Measurements from ENCODE around the gene QRFP. TPM values are rescaled to one million over a fixed set of nuclear protein-coding genes. Genes with fewer than 3 reads are reported as not detected.

The QRFP gene
- not detected in 2 replicates for total RNA-seq
- not detected in 2 replicates for polyA plus RNA-seq
- polyA plus RNA-seq (2012): 0.17 and 0.40 TPM in 2 replicates
- polyA minus RNA-seq (ENCODE audit: low replicate concordance): not detected in 2 replicates

GRCh38 chr9:130896233-130897014 is at the start of gene QRFP:
Gene QRFP (minus strand): TSS chr9:130896812. CDS start chr9:130893838, 2,974 bp downstream.
- H3K27me3 ChIP-seq (ENCODE audit: control insufficient read depth, insufficient read depth, low read length): no peaks in the 10 kb centered on the region
- TF ChIP-seq CTCF (conservative IDR thresholded peaks at IDR 0.05 in 1 of 2, IDR thresholded peaks at IDR 0.05 in 1 of 2; ENCODE audit: low read depth in 1 of 2, low read length in 2 of 2) (no peak), EZH2 (IDR thresholded peaks at IDR 0.05; ENCODE audit: low read length, missing control alignments) (no peak)
- H3K79me2 ChIP-seq (ENCODE audit: control insufficient read depth, insufficient read depth, low read length): no peaks in the 10 kb centered on the region
- H3K27ac ChIP-seq (ENCODE audit: insufficient read depth, low read length): no peak within 1 kb of the TSS
- no peak for DNase-seq (ENCODE audit: low read depth in 2 of 2)
- H4K20me1 ChIP-seq (ENCODE audit: control insufficient read depth, extremely low read depth, insufficient read depth, low read length): no peaks in the 10 kb centered on the region
- H3K9me3 ChIP-seq (ENCODE audit: control insufficient read depth, insufficient read depth, low read depth, low read length): no peaks in the 10 kb centered on the region
- H3K4me2 ChIP-seq (ENCODE audit: extremely low read depth, insufficient read depth, low read length): no peak within 1 kb of the TSS
- no peak within 1 kb of the TSS for H3K4me3 ChIP-seq (replicated peaks in 1 of 4; ENCODE audit: control extremely low read depth in 1 of 4, insufficient read depth in 1 of 4, low read depth in 3 of 4, low read length in 4 of 4)
- H3K9ac ChIP-seq (ENCODE audit: insufficient read depth, low read length): no peak within 1 kb of the TSS
- no peak within 1 kb of the TSS for H2AFZ ChIP-seq (ENCODE audit: low read length)
- H3K4me1 ChIP-seq (ENCODE audit: control insufficient read depth, extremely low read depth, insufficient read depth, low read length): no peaks in the 10 kb centered on the region
- peaks cover 10% of the 10 kb centered on the region for H3K36me3 ChIP-seq (ENCODE audit: control insufficient read depth, insufficient read depth, low read length)

GRCh38 chr9:130945173-130945572 is 48.6 kb upstream of the QRFP start:
- H4K20me1 ChIP-seq (ENCODE audit: control insufficient read depth, extremely low read depth, insufficient read depth, low read length): no peaks in the 10 kb centered on the region

More at GRCh38 chr9:130945173-130945572, 48.6 kb upstream of the QRFP start:
- Histone ChIP-seq H3K79me2 (ENCODE audit: control insufficient read depth, insufficient read depth, low read length) (no peaks in the 10 kb centered on the region), H3K4me1 (ENCODE audit: control insufficient read depth, extremely low read depth, insufficient read depth, low read length) (peaks cover 3% of the 10 kb centered on the region), H3K36me3 (ENCODE audit: control insufficient read depth, insufficient read depth, low read length) (no peaks in the 10 kb centered on the region), H2AFZ (ENCODE audit: low read length) (no peak overlapping the region), H3K27me3 (ENCODE audit: control insufficient read depth, insufficient read depth, low read length) (peaks cover 26% of the 10 kb centered on the region), H3K4me2 (ENCODE audit: extremely low read depth, insufficient read depth, low read length) (no peak overlapping the region), H3K9ac (ENCODE audit: insufficient read depth, low read length) (no peak overlapping the region), H3K4me3 (replicated peaks in 1 of 4; ENCODE audit: control extremely low read depth in 1 of 4, insufficient read depth in 1 of 4, low read depth in 3 of 4, low read length in 4 of 4) (no peak overlapping the region), H3K9me3 (ENCODE audit: control insufficient read depth, insufficient read depth, low read depth, low read length) (no peaks in the 10 kb centered on the region), H3K27ac (ENCODE audit: insufficient read depth, low read length) (no peak overlapping the region)
- TF ChIP-seq CTCF (conservative IDR thresholded peaks at IDR 0.05 in 1 of 2, IDR thresholded peaks at IDR 0.05 in 1 of 2; ENCODE audit: low read depth in 1 of 2, low read length in 2 of 2) (no peak), EZH2 (IDR thresholded peaks at IDR 0.05; ENCODE audit: low read length, missing control alignments) (no peak)
- no peak for DNase-seq (ENCODE audit: low read depth in 2 of 2)

Data from fibroblast of lung (primary cell).